HCEC 1CT (cell line): Measurements from ENCODE around the gene CBLB.

Experiments
- DNase-seq: peaks from one replicate; pipeline ENCODE4 v3.0.0-alpha.2; 2017

CBLB gene

GRCh38 chr3:105868742-105869530 lies at the start of gene CBLB:
CBLB (minus strand) TSS chr3:105869012; CDS start chr3:105867577, 1,435 bp downstream.
- peak; percentile 96 for DNase-seq

- DNase-seq = no peak
Measured at GRCh38 chr3:105916767-105917166, 48.0 kb upstream of the CBLB start.

- DNase-seq = peak; percentile 71
Measured at GRCh38 chr3:105915524-105915923, 46.7 kb upstream of the CBLB start.

- DNase-seq = no peak
Measured at GRCh38 chr3:105913616-105914015, 44.8 kb upstream of the CBLB start.

GRCh38 chr3:105912891-105913290 lies 44.1 kb upstream of the CBLB start:
- no peak for DNase-seq

GRCh38 chr3:105911496-105911895 lies 42.7 kb upstream of the CBLB start:
- no peak for DNase-seq

- DNase-seq = peak; percentile 44
Measured at GRCh38 chr3:105907777-105908176, 39.0 kb upstream of the CBLB start.

GRCh38 chr3:105906836-105907235 lies 38.0 kb upstream of the CBLB start:
- peak; percentile 99 for DNase-seq

- DNase-seq = no peak
Measured at GRCh38 chr3:105906345-105906744, 37.5 kb upstream of the CBLB start.

GRCh38 chr3:105905328-105905727 lies 36.5 kb upstream of the CBLB start:
- DNase-seq = peak; percentile 11

- DNase-seq = peak; percentile 38
Measured at GRCh38 chr3:105904678-105905284, 36.0 kb upstream of the CBLB start.

- DNase-seq = no peak
Measured at GRCh38 chr3:105904251-105904650, 35.4 kb upstream of the CBLB start.

- peak; percentile 80 for DNase-seq
Measured at GRCh38 chr3:105899516-105899915, 30.7 kb upstream of the CBLB start.

- DNase-seq = no peak
Measured at GRCh38 chr3:105891101-105891500, 22.3 kb upstream of the CBLB start.

- DNase-seq = no peak
Measured at GRCh38 chr3:105888621-105889579, 20.1 kb upstream of the CBLB start.

- DNase-seq = no peak
Measured at GRCh38 chr3:105885256-105885655, 16.4 kb upstream of the CBLB start.

GRCh38 chr3:105883798-105884377 lies 15.1 kb upstream of the CBLB start:
- no peak for DNase-seq

- no peak for DNase-seq
Measured at GRCh38 chr3:105880681-105881290, 12.0 kb upstream of the CBLB start.

- no peak for DNase-seq
Measured at GRCh38 chr3:105878061-105878460, 9.2 kb upstream of the CBLB start.

- DNase-seq = no peak
Measured at GRCh38 chr3:105877336-105877910, 8.6 kb upstream of the CBLB start.

- no peak for DNase-seq
Measured at GRCh38 chr3:105876780-105877327, 8.0 kb upstream of the CBLB start.
